ENCODE data around the gene SUSD3. TPM values are rescaled to one million over a fixed set of nuclear protein-coding genes. Genes with fewer than 3 reads are reported as not detected.
"Not testable (repeated sequence)": the region's sequence is repeated elsewhere in the genome, so short reads cannot be mapped to it uniquely, and the experiment has no call there.

Gene SUSD3
- total RNA-seq, 1 donor from 2014 or later = 0.60 TPM

- peaks cover 25% of the 10 kb centered on the region for H3K4me1 ChIP-seq
- H3K27me3 ChIP-seq (ENCODE audit: low read depth) = no peaks in the 10 kb centered on the region
- H3K4me3 ChIP-seq = no peak overlapping the region
- intact Hi-C loops (cut with micrococcal nuclease) = no loop called here
- H3K36me3 ChIP-seq = peaks cover 33% of the 10 kb centered on the region
- H3K27ac ChIP-seq (replicated peaks) = no peak overlapping the region
- H3K9me3 ChIP-seq (replicated peaks) = no peaks in the 10 kb centered on the region
- no peak for TF ChIP-seq CTCF (IDR thresholded peaks at IDR 0.05; ENCODE audit: borderline replicate concordance)
- DNase-seq = peak; percentile 1
Observed at GRCh38 chr9:93115486-93116071, 57.1 kb downstream of the SUSD3 start.

GRCh38 chr9:93116072-93116961 is 57.8 kb downstream of the SUSD3 start:
- no peak for TF ChIP-seq CTCF (IDR thresholded peaks at IDR 0.05; ENCODE audit: borderline replicate concordance)
- peaks cover 30% of the 10 kb centered on the region for H3K36me3 ChIP-seq
- intact Hi-C loops (cut with micrococcal nuclease) = no loop called here
- no peaks in the 10 kb centered on the region for H3K9me3 ChIP-seq (replicated peaks)
- peaks cover 30% of the 10 kb centered on the region for H3K4me1 ChIP-seq
- H3K27ac ChIP-seq (replicated peaks) = peak overlapping the region; percentile 18
- H3K4me3 ChIP-seq = no peak overlapping the region
- peak; percentile 72 for DNase-seq
- H3K27me3 ChIP-seq (ENCODE audit: low read depth) = no peaks in the 10 kb centered on the region

GRCh38 chr9:93117521-93117920 is 59.0 kb downstream of the SUSD3 start:
- H3K27me3 ChIP-seq (ENCODE audit: low read depth); H3K27ac ChIP-seq (replicated peaks); intact Hi-C loops (cut with micrococcal nuclease); DNase-seq; H3K9me3 ChIP-seq (replicated peaks); H3K4me3 ChIP-seq: not testable (repeated sequence)
- Histone ChIP-seq H3K36me3 (peaks cover 27% of the 10 kb centered on the region), H3K4me1 (peaks cover 30% of the 10 kb centered on the region)

GRCh38 chr9:93117924-93118862 is 59.7 kb downstream of the SUSD3 start:
- Histone ChIP-seq H3K4me3 (no peak overlapping the region), H3K4me1 (peaks cover 30% of the 10 kb centered on the region), H3K9me3 (replicated peaks) (no peaks in the 10 kb centered on the region), H3K27ac (replicated peaks) (no peak overlapping the region), H3K36me3 (peaks cover 28% of the 10 kb centered on the region), H3K27me3 (ENCODE audit: low read depth) (no peaks in the 10 kb centered on the region)
- intact Hi-C loops (cut with micrococcal nuclease) = no loop called here
- DNase-seq = peak; percentile 8
- no peak for TF ChIP-seq CTCF (IDR thresholded peaks at IDR 0.05; ENCODE audit: borderline replicate concordance)

GRCh38 chr9:93118863-93119702 is 60.6 kb downstream of the SUSD3 start:
- intact Hi-C loops (cut with micrococcal nuclease) = no loop called here
- Histone ChIP-seq H3K27ac (replicated peaks) (peak overlapping the region; percentile 71), H3K27me3 (ENCODE audit: low read depth) (no peaks in the 10 kb centered on the region), H3K4me1 (peaks cover 30% of the 10 kb centered on the region), H3K36me3 (peaks cover 30% of the 10 kb centered on the region), H3K4me3 (no peak overlapping the region), H3K9me3 (replicated peaks) (no peaks in the 10 kb centered on the region)
- peak; percentile 9 for DNase-seq
- no peak for TF ChIP-seq CTCF (IDR thresholded peaks at IDR 0.05; ENCODE audit: borderline replicate concordance)

Data from left ventricle myocardium inferior (tissue), 1 donor.